Measurements from ENCODE around the gene HIPK2. TPM values are rescaled to one million over a fixed set of nuclear protein-coding genes. Genes with fewer than 3 reads are reported as not detected.

The HIPK2 gene
- total and polyA plus RNA-seq, 3 experiments from 2014 or later = 1.7 to 22.7 (median 21.2) TPM

DNA sequence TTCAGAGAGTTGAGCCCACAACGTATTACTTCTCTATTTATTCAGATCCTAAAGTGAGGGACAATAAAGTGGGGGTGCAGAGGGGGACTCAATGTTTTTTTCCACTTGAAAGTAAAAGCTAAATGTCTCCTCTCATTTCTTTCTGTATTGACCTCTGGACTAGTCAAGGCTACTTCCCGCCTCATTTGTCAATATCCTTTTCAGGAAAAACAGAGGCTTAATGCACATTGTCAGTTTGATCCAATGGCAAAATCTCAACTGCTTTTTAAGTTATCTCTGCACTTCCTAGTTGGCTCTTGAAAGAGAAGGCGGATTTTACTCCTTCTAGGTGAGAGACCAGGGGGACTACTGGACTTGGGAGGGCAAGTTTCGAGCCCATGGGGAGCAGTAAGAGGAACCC lies 56.4 kb downstream of the HIPK2 start:
- Mint-ChIP-seq H3K36me3 (peaks cover 0 to 11% (median 10%) of the 10 kb centered on the region in 3 donors), H3K9me3 (no peaks in the 10 kb centered on the region), H3K4me3 (peak overlapping the region in 1 of 7 donors; percentile 1), H3K27ac (no peak overlapping the region), H3K4me1 (peaks cover 5 to 14% (median 12%) of the 10 kb centered on the region in 3 donors), H3K27me3 (no peaks in the 10 kb centered on the region)
- H3K4me1 ChIP-seq (ENCODE audit: insufficient read depth, low read length) = peaks cover 22% of the 10 kb centered on the region
- no peak for DNase-seq
- no peaks in the 10 kb centered on the region for H3K36me3 ChIP-seq (ENCODE audit: insufficient read depth, low read length)
- H3K27ac ChIP-seq (ENCODE audit: low read depth, low read length) = no peak overlapping the region
- H3K27me3 ChIP-seq (ENCODE audit: insufficient read depth, low read length, poor library complexity, severe bottlenecking) = no peaks in the 10 kb centered on the region
- H3K9me3 ChIP-seq (ENCODE audit: low read length) = no peaks in the 10 kb centered on the region
- CTCF ChIA-PET = no interaction called here
- POLR2A ChIA-PET = no interaction called here
- H3K4me3 ChIP-seq (ENCODE audit: low read length) = no peak overlapping the region

GRCh38 chr7:139720705-139721231 lies 57.0 kb downstream of the HIPK2 start:
- H3K9me3 Mint-ChIP-seq = no peaks in the 10 kb centered on the region
- peaks cover 5 to 9% (median 7%) of the 10 kb centered on the region in 3 donors for H3K4me1 Mint-ChIP-seq
- H3K4me3 Mint-ChIP-seq = no peak overlapping the region
- ChIA-PET POLR2A (no interaction called here), CTCF (no interaction called here)
- DNase-seq = peak in 1 of 5 donors; percentile 17
- H3K36me3 Mint-ChIP-seq = peaks cover 2 to 17% (median 15%) of the 10 kb centered on the region in 3 donors
- Histone ChIP-seq H3K27me3 (ENCODE audit: insufficient read depth, low read length, poor library complexity, severe bottlenecking) (no peaks in the 10 kb centered on the region), H3K4me1 (ENCODE audit: insufficient read depth, low read length) (peaks cover 16% of the 10 kb centered on the region), H3K4me3 (ENCODE audit: low read length) (no peak overlapping the region), H3K27ac (ENCODE audit: low read depth, low read length) (no peak overlapping the region), H3K9me3 (ENCODE audit: low read length) (no peaks in the 10 kb centered on the region), H3K36me3 (ENCODE audit: insufficient read depth, low read length) (peaks cover 3% of the 10 kb centered on the region)
- H3K27ac Mint-ChIP-seq = no peak overlapping the region
- no peaks in the 10 kb centered on the region for H3K27me3 Mint-ChIP-seq

DNA sequence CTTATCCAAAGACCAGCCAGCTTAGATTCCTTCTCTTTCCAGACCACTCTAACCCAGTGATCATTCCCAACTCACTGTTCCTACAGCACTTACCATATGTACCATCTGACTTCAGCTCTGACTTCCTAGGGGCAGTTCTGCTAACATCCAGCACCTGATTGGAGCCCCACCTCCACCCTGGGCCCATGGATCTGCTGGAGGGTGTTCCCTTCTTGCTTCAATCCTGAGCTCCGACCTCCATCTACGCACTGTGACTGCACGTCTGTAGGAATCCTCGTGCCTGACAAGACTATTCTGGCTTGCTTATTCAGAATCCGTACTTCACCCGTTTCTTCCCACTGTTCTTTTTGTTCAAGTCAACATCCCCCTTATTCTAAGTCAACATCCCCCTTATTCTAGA lies 57.6 kb downstream of the HIPK2 start:
- Mint-ChIP-seq H3K27ac (no peak overlapping the region), H3K4me1 (peaks cover 4 to 5% (median 4%) of the 10 kb centered on the region in 3 donors), H3K9me3 (no peaks in the 10 kb centered on the region), H3K36me3 (peaks cover 8 to 23% (median 21%) of the 10 kb centered on the region in 3 donors), H3K4me3 (no peak overlapping the region), H3K27me3 (no peaks in the 10 kb centered on the region)
- H3K4me3 ChIP-seq (ENCODE audit: low read length) = no peak overlapping the region
- peaks cover 9% of the 10 kb centered on the region for H3K36me3 ChIP-seq (ENCODE audit: insufficient read depth, low read length)
- H3K27ac ChIP-seq (ENCODE audit: low read depth, low read length) = no peak overlapping the region
- no peaks in the 10 kb centered on the region for H3K9me3 ChIP-seq (ENCODE audit: low read length)
- H3K4me1 ChIP-seq (ENCODE audit: insufficient read depth, low read length) = peaks cover 10% of the 10 kb centered on the region
- CTCF ChIA-PET = no interaction called here
- POLR2A ChIA-PET = no interaction called here
- no peak for DNase-seq
- no peaks in the 10 kb centered on the region for H3K27me3 ChIP-seq (ENCODE audit: insufficient read depth, low read length, poor library complexity, severe bottlenecking)

GRCh38 chr7:139718859-139719258 lies 58.9 kb downstream of the HIPK2 start:
- no peak overlapping the region for H3K27ac ChIP-seq (ENCODE audit: low read depth, low read length)
- no peaks in the 10 kb centered on the region for H3K9me3 ChIP-seq (ENCODE audit: low read length)
- H3K27ac Mint-ChIP-seq = no peak overlapping the region
- H3K4me3 ChIP-seq (ENCODE audit: low read length) = no peak overlapping the region
- H3K27me3 ChIP-seq (ENCODE audit: insufficient read depth, low read length, poor library complexity, severe bottlenecking) = no peaks in the 10 kb centered on the region
- H3K9me3 Mint-ChIP-seq = no peaks in the 10 kb centered on the region
- peaks cover 8% of the 10 kb centered on the region for H3K4me1 ChIP-seq (ENCODE audit: insufficient read depth, low read length)
- DNase-seq = no peak
- H3K27me3 Mint-ChIP-seq = no peaks in the 10 kb centered on the region
- POLR2A ChIA-PET = no interaction called here
- H3K4me3 Mint-ChIP-seq = no peak overlapping the region
- H3K36me3 Mint-ChIP-seq = peaks cover 14 to 34% (median 29%) of the 10 kb centered on the region in 3 donors
- CTCF ChIA-PET = no interaction called here
- H3K36me3 ChIP-seq (ENCODE audit: insufficient read depth, low read length) = peaks cover 13% of the 10 kb centered on the region
- H3K4me1 Mint-ChIP-seq = peaks cover 0 to 3% (median 0%) of the 10 kb centered on the region in 3 donors

DNA sequence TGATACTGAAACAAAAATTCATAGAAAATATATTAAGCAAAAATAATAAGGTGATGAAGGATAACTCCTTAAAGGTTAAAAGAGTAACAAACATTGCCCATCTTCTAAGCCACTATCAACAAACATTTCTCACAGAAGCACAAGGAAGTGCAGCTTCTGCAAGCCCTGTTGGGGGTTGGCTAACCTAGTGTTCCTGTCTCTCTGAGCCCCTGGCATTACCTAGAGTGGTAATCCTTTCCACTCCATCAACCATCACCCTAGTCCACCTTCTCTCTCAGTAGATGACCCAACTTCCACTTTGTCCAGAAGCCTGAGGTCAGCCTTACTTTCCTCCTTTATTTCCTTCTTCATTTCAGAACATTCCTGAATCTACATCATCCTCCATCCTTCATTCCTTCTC lies 59.7 kb downstream of the HIPK2 start:
- no peak overlapping the region for H3K27ac ChIP-seq (ENCODE audit: low read depth, low read length)
- H3K27me3 ChIP-seq (ENCODE audit: insufficient read depth, low read length, poor library complexity, severe bottlenecking) = no peaks in the 10 kb centered on the region
- Mint-ChIP-seq H3K27me3 (no peaks in the 10 kb centered on the region), H3K9me3 (no peaks in the 10 kb centered on the region), H3K4me3 (no peak overlapping the region), H3K36me3 (peaks cover 14 to 38% (median 29%) of the 10 kb centered on the region in 3 donors), H3K4me1 (peaks cover 0 to 3% (median 0%) of the 10 kb centered on the region in 3 donors), H3K27ac (no peak overlapping the region)
- H3K4me1 ChIP-seq (ENCODE audit: insufficient read depth, low read length) = peaks cover 8% of the 10 kb centered on the region
- no peak overlapping the region for H3K4me3 ChIP-seq (ENCODE audit: low read length)
- DNase-seq = no peak
- ChIA-PET POLR2A (no interaction called here), CTCF (no interaction called here)
- peaks cover 13% of the 10 kb centered on the region for H3K36me3 ChIP-seq (ENCODE audit: insufficient read depth, low read length)
- H3K9me3 ChIP-seq (ENCODE audit: low read length) = no peaks in the 10 kb centered on the region

DNA sequence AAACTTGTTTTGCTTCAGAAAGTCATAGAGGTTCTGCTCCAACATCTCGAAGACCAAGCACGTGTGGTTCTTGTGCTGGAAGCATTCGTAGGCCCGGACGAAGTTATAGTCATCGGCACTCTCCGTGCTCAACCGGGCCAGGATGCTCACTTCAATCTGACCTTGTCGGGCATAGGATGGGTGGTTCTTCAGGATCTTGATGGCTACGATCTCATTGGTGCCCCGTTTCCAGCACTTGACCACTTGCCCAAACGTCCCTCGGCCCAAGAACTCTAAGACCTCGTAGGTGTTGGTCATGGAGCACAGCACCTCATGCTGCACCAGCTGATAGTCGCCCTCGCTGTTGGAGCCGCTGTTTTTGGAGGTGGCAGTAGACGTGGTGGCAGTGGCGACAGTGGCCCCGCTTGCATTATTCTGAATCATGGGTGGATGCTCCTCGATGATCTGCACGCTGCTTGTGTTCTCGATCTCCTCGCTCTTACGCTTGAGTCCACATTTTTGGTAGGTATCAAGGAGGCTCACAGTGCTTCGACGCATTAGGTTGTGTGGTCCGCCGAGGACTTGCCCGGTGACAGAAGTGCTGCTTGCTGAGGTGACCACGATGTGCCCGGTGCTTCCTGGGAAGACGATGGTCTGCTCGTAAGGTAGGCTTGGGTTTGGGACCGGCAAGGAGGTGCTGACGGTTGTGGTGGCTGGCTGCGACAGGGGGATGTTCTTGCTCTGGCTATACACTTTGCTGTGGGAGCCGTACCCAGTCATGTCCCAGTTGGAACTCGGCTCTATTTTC lies 61.4 kb downstream of the HIPK2 start:
- H3K27ac Mint-ChIP-seq = no peak overlapping the region
- Histone ChIP-seq H3K27me3 (ENCODE audit: insufficient read depth, low read length, poor library complexity, severe bottlenecking) (no peaks in the 10 kb centered on the region), H3K9me3 (ENCODE audit: low read length) (no peaks in the 10 kb centered on the region), H3K27ac (ENCODE audit: low read depth, low read length) (no peak overlapping the region), H3K36me3 (ENCODE audit: insufficient read depth, low read length) (peaks cover 13% of the 10 kb centered on the region), H3K4me1 (ENCODE audit: insufficient read depth, low read length) (peaks cover 8% of the 10 kb centered on the region), H3K4me3 (ENCODE audit: low read length) (no peak overlapping the region)
- H3K36me3 Mint-ChIP-seq = peaks cover 14 to 48% (median 29%) of the 10 kb centered on the region in 3 donors
- H3K4me1 Mint-ChIP-seq = no peaks in the 10 kb centered on the region
- no peak for DNase-seq
- H3K4me3 Mint-ChIP-seq = no peak overlapping the region
- CTCF ChIA-PET = no interaction called here
- POLR2A ChIA-PET = no interaction called here
- no peaks in the 10 kb centered on the region for H3K27me3 Mint-ChIP-seq
- H3K9me3 Mint-ChIP-seq = no peaks in the 10 kb centered on the region

GRCh38 chr7:139715194-139715815 lies 62.5 kb downstream of the HIPK2 start:
- Histone ChIP-seq H3K4me3 (ENCODE audit: low read length) (no peak overlapping the region), H3K27me3 (ENCODE audit: insufficient read depth, low read length, poor library complexity, severe bottlenecking) (no peaks in the 10 kb centered on the region), H3K9me3 (ENCODE audit: low read length) (no peaks in the 10 kb centered on the region), H3K36me3 (ENCODE audit: insufficient read depth, low read length) (peaks cover 13% of the 10 kb centered on the region), H3K4me1 (ENCODE audit: insufficient read depth, low read length) (peaks cover 2% of the 10 kb centered on the region), H3K27ac (ENCODE audit: low read depth, low read length) (no peak overlapping the region)
- peaks cover 0 to 2% (median 0%) of the 10 kb centered on the region in 3 donors for H3K4me1 Mint-ChIP-seq
- H3K27ac Mint-ChIP-seq = peak overlapping the region in 1 of 8 donors; percentile 47
- H3K9me3 Mint-ChIP-seq = no peaks in the 10 kb centered on the region
- H3K4me3 Mint-ChIP-seq = no peak overlapping the region
- no peak for DNase-seq
- H3K36me3 Mint-ChIP-seq = peaks cover 15 to 49% (median 29%) of the 10 kb centered on the region in 3 donors
- H3K27me3 Mint-ChIP-seq = no peaks in the 10 kb centered on the region
- CTCF ChIA-PET = no interaction called here
- POLR2A ChIA-PET = no interaction called here

- H3K4me3 ChIP-seq (ENCODE audit: low read length) = no peak overlapping the region
- no peaks in the 10 kb centered on the region for H3K27me3 ChIP-seq (ENCODE audit: insufficient read depth, low read length, poor library complexity, severe bottlenecking)
- no peak overlapping the region for H3K27ac ChIP-seq (ENCODE audit: low read depth, low read length)
- POLR2A ChIA-PET = no interaction called here
- DNase-seq = no peak
- peaks cover 13% of the 10 kb centered on the region for H3K36me3 ChIP-seq (ENCODE audit: insufficient read depth, low read length)
- no peaks in the 10 kb centered on the region for H3K27me3 Mint-ChIP-seq
- no peaks in the 10 kb centered on the region for H3K9me3 Mint-ChIP-seq
- H3K36me3 Mint-ChIP-seq = peaks cover 20 to 52% (median 29%) of the 10 kb centered on the region in 3 donors
- peak overlapping the region in 1 of 8 donors; percentile 62 for H3K27ac Mint-ChIP-seq
- peaks cover 0 to 6% (median 0%) of the 10 kb centered on the region in 3 donors for H3K4me1 Mint-ChIP-seq
- no peaks in the 10 kb centered on the region for H3K9me3 ChIP-seq (ENCODE audit: low read length)
- no peaks in the 10 kb centered on the region for H3K4me1 ChIP-seq (ENCODE audit: insufficient read depth, low read length)
- CTCF ChIA-PET = no interaction called here
- H3K4me3 Mint-ChIP-seq = no peak overlapping the region
These were observed 63.5 kb downstream of the HIPK2 start for GRCh38 chr7:139714163-139714901.
